Left hindlimb (tissue), 1 donor: Measurements from ENCODE around the gene FBLIM1.

ENCODE experiments used
- DNase-seq: peaks from one replicate; pipeline ENCODE4 v3.0.0-alpha.2; 2018

Gene FBLIM1, protein sequence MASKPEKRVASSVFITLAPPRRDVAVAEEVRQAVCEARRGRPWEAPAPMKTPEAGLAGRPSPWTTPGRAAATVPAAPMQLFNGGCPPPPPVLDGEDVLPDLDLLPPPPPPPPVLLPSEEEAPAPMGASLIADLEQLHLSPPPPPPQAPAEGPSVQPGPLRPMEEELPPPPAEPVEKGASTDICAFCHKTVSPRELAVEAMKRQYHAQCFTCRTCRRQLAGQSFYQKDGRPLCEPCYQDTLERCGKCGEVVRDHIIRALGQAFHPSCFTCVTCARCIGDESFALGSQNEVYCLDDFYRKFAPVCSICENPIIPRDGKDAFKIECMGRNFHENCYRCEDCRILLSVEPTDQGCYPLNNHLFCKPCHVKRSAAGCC

GRCh38 chr1:15758343-15758931 is at the start of gene FBLIM1:
FBLIM1 (plus strand) TSS chr1:15758795; CDS start chr1:15764984, 6,189 bp downstream.
- no peak for DNase-seq

- no peak for DNase-seq
These were observed 49.4 kb upstream of the FBLIM1 start for GRCh38 chr1:15709226-15709625.

DNA sequence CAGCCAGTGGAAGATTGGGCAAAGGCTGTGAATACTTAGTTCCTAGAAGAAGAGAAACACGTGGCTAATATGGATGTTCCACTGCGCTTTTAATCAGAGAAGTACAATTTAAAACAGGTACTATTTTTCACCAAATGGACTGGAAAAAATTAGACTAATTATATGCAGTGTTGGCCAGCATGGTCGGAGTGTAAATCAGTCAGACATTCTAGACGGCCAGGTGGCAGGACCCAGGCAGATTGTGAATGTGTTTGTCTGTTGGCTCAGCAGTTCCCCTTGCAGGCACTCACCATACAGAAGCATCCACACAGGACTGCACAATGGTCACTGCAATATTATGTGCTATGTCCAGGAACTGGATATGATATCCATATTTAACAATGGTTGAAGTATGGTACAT is 46.4 kb upstream of the FBLIM1 start:
- no peak for DNase-seq

- peak; percentile 70 for DNase-seq
These were observed 44.0 kb upstream of the FBLIM1 start for GRCh38 chr1:15714406-15715136.

GRCh38 chr1:15717418-15718125 is 41.0 kb upstream of the FBLIM1 start:
- no peak for DNase-seq

- no peak for DNase-seq
These were observed 40.4 kb upstream of the FBLIM1 start for GRCh38 chr1:15718199-15718601.

DNA sequence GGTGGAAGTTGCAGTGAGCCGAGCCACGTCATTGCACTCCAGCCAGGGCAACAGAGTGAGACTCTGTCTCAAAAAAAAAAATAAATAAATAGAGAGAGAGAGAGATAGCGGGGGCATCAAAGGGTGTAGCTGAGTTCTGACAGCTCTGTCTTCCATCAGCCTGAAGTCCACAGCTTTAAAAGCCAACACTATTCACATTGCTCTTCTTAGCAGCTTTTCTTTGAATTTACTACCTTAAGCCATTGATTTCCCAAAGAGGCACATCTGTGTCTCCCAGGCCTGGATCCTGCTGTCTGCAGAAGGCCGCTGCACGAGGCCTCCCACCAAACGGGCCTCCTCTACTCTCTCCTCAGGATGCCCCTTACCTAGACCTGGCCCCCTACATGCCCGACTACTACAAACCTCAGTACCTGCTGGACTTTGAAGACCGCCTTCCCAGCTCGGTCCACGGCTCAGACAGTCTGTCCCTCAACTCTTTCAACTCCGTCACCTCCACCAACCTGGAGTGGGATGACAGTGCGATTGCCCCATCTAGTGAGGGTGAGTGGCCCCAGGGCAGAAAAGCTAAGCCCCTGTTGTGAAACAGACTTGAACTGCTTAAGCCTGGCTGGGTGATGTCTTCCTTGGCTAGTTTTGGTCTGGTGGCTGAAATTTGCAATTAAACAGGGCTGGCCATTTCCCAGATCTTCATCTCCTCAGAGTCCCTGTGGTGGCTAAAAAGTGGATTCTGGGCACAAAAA is 39.0 kb upstream of the FBLIM1 start:
- no peak for DNase-seq

DNA sequence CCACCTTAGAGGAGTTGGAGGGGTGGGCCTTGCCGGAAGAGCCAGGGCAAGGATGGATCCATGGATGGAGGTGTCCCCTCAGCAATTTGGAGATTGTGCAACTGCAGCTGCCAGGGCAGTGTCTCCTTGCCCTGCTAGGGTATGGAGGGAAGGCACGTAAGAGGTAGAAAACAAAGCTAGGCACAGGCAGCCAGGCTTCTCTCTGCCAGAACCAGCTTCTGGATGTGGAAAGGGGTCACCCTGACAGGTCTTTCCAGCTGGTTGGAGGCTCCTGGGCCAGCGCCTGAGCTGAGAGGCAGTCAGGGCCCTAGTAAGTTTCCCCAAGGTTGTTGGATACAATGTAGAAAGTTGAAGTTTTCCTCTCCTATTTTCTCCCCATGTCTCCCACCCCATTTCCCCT is 37.7 kb upstream of the FBLIM1 start:
- DNase-seq: no peak

DNA sequence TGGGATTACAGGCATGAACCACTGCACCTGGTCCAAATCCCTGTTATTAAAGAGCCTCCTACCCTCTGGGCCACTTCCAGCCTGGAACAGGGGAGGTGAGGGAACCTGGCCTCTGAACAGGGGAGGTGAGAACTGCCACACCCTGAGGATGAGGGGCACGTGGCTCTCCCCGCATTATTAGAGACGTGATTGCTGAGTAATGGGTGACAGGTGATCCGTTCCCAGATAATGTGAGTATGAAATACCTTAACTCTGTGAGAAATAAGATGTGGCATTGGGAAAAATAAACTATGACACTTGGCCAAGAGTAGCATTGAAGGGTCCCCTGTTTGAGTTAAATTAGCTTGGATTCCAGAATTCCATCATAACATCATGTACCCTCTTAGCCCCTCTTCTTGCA is 36.2 kb upstream of the FBLIM1 start:
- DNase-seq: no peak

DNA sequence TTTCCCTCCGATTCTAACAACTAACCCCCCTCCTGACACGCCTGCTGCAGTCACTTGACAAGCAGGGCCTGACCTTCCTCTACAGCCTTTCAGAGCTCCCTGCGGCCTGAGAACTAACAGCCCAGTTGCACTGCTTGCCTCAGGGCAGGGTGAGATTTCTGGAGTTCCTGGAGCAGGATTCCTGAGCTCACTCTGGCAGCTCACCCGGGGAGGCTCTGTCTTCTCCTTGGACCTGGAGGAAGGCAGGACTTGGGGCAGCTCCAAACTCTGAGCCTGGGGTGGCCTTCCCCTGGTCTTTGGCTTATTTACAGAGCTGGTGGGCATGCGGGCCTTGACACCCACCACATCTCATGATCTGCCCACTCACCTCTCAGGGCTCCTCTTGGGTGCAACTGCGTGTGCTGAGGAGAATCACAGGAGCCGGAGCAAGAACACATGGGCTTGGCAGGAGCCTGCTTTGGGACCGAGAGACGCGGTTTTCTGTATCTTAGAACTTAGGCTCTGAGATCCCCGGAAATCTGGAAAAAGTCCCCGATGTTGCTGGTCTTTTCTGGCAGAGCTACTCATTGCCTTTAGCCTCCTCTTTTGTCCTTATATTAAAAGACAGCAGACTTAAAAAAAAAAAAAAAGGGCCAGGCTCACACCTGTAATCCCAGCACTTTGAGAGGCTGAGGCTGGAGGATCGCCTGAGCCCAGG is 35.6 kb upstream of the FBLIM1 start:
- no peak for DNase-seq

DNA sequence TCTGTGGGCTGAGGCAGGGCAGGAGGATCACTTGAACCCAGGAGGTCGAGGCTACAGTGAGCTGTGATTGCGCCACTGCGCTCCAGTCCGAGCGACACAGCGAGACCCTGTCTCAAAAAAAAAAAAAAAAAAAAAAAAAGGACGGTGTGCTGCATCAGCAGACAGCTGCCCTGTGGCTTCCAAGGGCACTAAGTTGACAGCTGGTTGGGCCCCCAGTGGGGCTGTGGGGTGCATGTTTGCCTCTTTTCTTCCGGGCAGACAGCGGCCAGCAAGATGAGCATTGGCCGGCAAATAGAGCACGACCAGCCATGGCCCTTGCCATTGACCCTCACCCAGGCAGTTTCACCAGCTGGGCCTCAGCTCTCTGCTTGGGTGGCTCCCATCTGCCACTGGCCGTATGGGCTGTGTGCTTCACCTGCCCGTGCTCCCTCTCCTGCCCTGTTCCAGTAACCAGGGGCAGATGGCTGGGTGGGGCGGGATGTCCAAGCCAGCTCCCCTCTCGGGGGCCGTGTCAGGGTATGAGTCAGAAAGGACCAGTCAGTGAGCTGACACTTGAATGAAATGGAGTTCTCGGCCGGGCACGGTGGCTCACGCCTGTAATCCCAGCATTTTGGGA is 34.9 kb upstream of the FBLIM1 start:
- no peak for DNase-seq

- no peak for DNase-seq
These were observed 33.4 kb upstream of the FBLIM1 start for GRCh38 chr1:15724949-15725880.

- DNase-seq: no peak
These were observed 32.1 kb upstream of the FBLIM1 start for GRCh38 chr1:15726508-15726907.

GRCh38 chr1:15727021-15727420 is 31.6 kb upstream of the FBLIM1 start:
- DNase-seq: no peak

- DNase-seq: no peak
These were observed 31.2 kb upstream of the FBLIM1 start for GRCh38 chr1:15727424-15727823.

DNA sequence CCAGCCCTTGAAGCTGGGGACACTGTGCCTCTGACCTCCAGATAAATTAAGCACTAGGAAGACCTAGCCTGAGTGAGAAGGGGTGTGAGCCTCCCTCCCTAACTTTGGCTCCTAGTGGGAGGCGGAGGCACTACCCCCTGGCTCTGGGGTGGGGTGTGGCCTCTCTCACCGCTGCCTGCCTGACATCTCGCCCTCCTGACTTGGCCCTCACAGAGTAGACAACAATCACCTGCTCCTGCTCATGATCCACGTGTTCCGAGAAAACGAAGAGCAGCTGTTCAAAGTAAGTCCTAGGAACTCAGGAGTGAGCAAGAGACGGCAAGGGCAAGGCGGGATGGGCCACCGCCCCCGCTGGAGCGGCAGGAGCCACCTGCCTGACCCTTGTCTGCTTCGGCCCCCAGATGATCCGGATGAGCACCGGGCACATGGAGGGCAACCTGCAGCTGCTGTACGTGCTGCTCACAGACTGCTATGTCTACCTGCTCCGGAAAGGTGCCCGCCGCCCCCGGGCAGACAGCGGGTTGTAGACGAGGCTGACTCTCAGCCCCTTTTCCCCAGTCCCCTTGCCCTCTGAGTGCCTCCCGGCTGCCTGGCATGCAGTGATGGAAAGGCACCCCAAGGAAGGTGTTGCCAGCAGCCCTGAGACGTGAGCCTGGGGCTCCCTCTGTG is 30.6 kb upstream of the FBLIM1 start:
- no peak for DNase-seq

GRCh38 chr1:15728937-15729657 is 29.5 kb upstream of the FBLIM1 start:
- DNase-seq: no peak

DNA sequence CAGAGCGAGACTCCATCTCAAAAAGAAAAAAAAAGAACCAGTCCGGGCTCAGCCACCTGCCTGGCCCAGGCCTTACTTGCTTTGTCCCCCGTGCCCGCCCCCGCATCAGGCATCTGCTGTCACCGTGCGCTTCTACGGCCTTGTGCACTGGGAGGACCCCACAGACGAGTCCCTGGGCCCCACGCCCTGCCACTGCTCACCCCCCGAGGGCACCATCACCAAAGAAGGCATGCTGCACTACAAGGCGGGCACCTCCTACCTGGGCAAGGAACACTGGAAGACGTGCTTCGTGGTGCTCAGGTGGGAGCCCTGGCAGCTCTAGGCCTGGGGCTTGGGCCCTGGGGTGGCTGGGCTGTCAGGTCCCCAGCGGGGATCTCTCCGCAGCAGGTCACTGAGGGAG is 28.2 kb upstream of the FBLIM1 start:
- DNase-seq: no peak

DNA sequence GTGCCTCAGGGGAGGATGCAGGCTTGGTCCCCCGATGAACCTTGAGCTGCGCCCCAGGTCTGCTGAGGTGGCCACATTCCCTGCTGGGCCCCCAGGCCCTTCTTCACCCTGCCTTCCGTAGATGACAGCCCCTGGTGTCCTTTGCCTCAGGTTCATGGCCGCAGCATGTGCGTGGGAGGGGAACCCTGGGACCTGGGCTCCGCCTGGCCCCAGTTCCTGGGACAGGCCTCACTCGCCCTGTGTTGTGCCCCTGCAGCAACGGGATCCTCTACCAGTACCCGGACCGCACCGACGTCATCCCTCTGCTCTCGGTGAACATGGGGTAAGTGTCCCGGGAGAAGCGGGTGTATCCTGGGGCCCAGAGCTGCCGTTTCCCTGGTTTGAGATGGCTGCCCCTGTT is 27.7 kb upstream of the FBLIM1 start:
- no peak for DNase-seq
